Upper lobe of left lung (tissue), 4 donors: Measurements from ENCODE around the gene OLAH.
"Not testable (repeated sequence)": the region's sequence is repeated elsewhere in the genome, so short reads cannot be mapped to it uniquely, and the experiment has no call there.

ENCODE experiments used
- EP300 ChIP-seq, 4 donors: sonication (generic); formaldehyde crosslinking; IDR thresholded peaks; one replicate each; pipeline ENCODE4 v1.5.1; 2017; ENCODE audit warnings: antibody characterized with exemption in 4 of 4, control low read depth in 2 of 4
- POLR2A ChIP-seq, 4 donors: fragments of 450-650 bp; IDR thresholded peaks; one replicate each; pipeline ENCODE4 v1.5.1; 2016 to 2017; ENCODE audit warnings: antibody characterized with exemption in 4 of 4, mild to moderate bottlenecking in 2 of 4
- POLR2AphosphoS5 ChIP-seq, 2 donors: sonication (generic); formaldehyde crosslinking; IDR thresholded peaks; one replicate each; pipeline ENCODE4 v1.5.1; 2017; ENCODE audit warnings: antibody characterized with exemption in 2 of 2
- TF ChIP-seq, protein P1 (sequence below), 6 experiments: fragments of 450-650 bp in 4 of 6; fragments of 200-600 bp in 2 of 6; sonication (generic) in 2 of 6; IDR thresholded peaks; one replicate each; pipeline ENCODE4 v1.5.1; 2016 to 2019; ENCODE audit warnings: antibody characterized with exemption in 6 of 6

DNA sequence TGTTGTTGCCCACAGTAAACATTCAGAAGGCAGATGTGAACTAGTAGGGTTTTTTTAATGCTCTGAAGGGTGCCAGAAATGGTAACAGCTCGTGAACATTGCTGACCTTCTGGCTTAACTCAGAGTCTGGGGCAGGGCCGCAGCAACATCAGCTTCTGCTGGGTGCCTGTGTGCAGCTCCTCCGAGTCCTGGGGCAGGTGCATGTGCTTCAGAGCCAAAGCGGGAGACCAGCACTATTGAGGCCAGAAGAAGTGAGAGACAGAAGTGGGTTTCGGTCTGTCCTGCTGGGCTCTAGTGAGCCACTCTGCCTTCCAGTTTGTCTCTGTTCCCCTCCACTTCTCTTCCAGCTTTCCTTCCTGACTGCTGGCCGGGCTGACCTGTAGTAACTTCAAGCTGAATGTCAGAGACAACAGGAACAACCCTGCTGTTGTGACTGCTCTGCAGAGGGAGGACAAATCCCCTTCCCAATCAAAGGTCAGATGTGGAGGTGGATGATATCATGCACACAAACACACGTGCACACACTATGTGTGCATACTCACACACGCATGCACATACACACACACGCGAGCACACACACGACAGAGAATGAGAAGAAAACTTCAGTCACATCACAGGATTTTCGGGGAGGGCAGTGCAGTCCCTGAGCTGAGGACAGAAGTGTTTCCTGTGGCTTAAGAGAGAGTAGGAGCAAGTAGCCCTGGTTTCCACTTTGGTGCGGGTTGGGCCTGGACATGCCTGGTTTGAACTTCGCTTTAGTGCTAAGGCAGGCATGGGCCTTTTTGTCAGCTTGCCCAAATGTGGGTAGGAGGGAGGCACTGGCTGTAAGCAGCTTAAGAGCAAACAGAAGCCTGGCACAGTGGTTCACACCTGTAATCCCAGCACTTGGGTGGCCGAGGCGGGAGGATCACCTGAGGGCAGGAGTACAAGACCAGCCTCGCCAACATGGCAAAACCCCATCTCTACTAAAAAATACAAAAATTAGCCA, 19.4 kb upstream of the OLAH start:
- not testable (repeated sequence) for TF ChIP-seq POLR2A, POLR2AphosphoS5, EP300 (IDR thresholded peaks at IDR 0.05)
- TF ChIP-seq, protein P1, sequence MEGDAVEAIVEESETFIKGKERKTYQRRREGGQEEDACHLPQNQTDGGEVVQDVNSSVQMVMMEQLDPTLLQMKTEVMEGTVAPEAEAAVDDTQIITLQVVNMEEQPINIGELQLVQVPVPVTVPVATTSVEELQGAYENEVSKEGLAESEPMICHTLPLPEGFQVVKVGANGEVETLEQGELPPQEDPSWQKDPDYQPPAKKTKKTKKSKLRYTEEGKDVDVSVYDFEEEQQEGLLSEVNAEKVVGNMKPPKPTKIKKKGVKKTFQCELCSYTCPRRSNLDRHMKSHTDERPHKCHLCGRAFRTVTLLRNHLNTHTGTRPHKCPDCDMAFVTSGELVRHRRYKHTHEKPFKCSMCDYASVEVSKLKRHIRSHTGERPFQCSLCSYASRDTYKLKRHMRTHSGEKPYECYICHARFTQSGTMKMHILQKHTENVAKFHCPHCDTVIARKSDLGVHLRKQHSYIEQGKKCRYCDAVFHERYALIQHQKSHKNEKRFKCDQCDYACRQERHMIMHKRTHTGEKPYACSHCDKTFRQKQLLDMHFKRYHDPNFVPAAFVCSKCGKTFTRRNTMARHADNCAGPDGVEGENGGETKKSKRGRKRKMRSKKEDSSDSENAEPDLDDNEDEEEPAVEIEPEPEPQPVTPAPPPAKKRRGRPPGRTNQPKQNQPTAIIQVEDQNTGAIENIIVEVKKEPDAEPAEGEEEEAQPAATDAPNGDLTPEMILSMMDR (IDR thresholded peaks at IDR 0.05), result not testable (repeated sequence)
